HCT116 (cell line): Measurements from ENCODE around the gene LRRC4C. TPM values are rescaled to one million over a fixed set of nuclear protein-coding genes. Genes with fewer than 3 reads are reported as not detected.

Source experiments
- ATAC-seq: fragments of 200-7000 bp; cut with Tn5 transposase; 2 replicates; pipeline ENCODE4 v1.9.1; 2020; ENCODE audit warnings: mild to moderate bottlenecking, moderate library complexity
- BruUV-seq: library from RNA; stranded (reverse); fragments of 400-500 nt; replicated peaks from 2 replicates; lab custom pipeline; 2021; lab: Mats Ljungman, UMichigan
- CTCF ChIA-PET: fragments of 300-600 bp; sonication (Branson Sonifier 250); formaldehyde crosslinking; loops from one replicate; lab custom pipeline; 2021; ENCODE audit warnings: antibody characterized with exemption; lab: Charles Lee
- POLR2A ChIA-PET: fragments of 300-600, 350-600 bp; sonication (Branson Sonifier 250); formaldehyde crosslinking; loops from one replicate; lab custom pipeline; 2021; ENCODE audit warnings: antibody characterized with exemption; lab: Charles Lee
- RAD21 ChIA-PET, 2 experiments: fragments of 300-600 bp; sonication (Branson Sonifier 250); formaldehyde crosslinking; loops; one replicate each; lab custom pipeline; 2023; ENCODE audit warnings: low total read pairs in 2 of 2; ENCODE audit not compliant: uncharacterized antibody in 2 of 2, unreplicated experiment in 2 of 2, low non-redundant PET in 1 of 2; lab: Charles Lee
- DNase-seq: peaks from one replicate; pipeline ENCODE4 v3.0.0-alpha.2; 2010; ENCODE audit warnings: low read depth, low spot score
- H2AFZ ChIP-seq: fragments of 200-600 bp; shearing (Covaris generic), sonication (generic); 2 replicates; pipeline ENCODE4 v1.6.1; 2017; ENCODE audit warnings: low read depth, mixed run types, mixed read lengths, antibody characterized with exemption, low read length; ENCODE audit not compliant: poor library complexity, severe bottlenecking
- H3K27ac ChIP-seq: 2 replicates; pipeline ENCODE4 v1.5.1; 2012; ENCODE audit warnings: low read depth, low read length
- H3K27me3 ChIP-seq: fragments of 200-600 bp; sonication (generic); 2 replicates; pipeline ENCODE4 v1.6.1; 2016; ENCODE audit warnings: mixed run types, low read length, mixed read lengths; ENCODE audit not compliant: insufficient read depth
- H3K36me3 ChIP-seq, 2 experiments: fragments of 200-500 bp in 1 of 2; fragments of 200-600 bp in 1 of 2; sonication (Bioruptor generic) in 1 of 2; sonication (generic) in 1 of 2; 2 replicates each; pipeline versions ENCODE4 v1.5.1 to v1.6.1; 2014 to 2016; ENCODE audit warnings: low read length in 2 of 2, inconsistent platforms in 1 of 2, mixed read lengths in 1 of 2, mixed run types in 1 of 2; ENCODE audit not compliant: insufficient read depth in 2 of 2, control insufficient read depth in 1 of 2
- H3K4me1 ChIP-seq, 2 experiments: fragments of 200-600 bp in 1 of 2; sonication (generic) in 1 of 2; 2 replicates each; pipeline versions ENCODE4 v1.5.1 to v1.6.1; 2012 to 2017; ENCODE audit warnings: low read length in 2 of 2, inconsistent platforms in 1 of 2, mild to moderate bottlenecking in 1 of 2, mixed read lengths in 1 of 2, mixed run types in 1 of 2, moderate library complexity in 1 of 2; ENCODE audit not compliant: insufficient read depth in 2 of 2, control insufficient read depth in 1 of 2
- H3K4me2 ChIP-seq: fragments of 200-600 bp; sonication (generic); 2 replicates; pipeline ENCODE4 v1.6.1; 2017; ENCODE audit warnings: mixed run types, low read length, mixed read lengths
- H3K4me3 ChIP-seq, 2 experiments: fragments of 200-600 bp in 1 of 2; sonication (generic) in 1 of 2; replicated peaks in 1 of 2; 2 replicates each; pipeline ENCODE4 v1.5.1; 2011 to 2016; ENCODE audit warnings: low read length in 2 of 2, control low read depth in 1 of 2, low read depth in 1 of 2, mild to moderate bottlenecking in 1 of 2, mixed read lengths in 1 of 2, mixed run types in 1 of 2
- H3K79me2 ChIP-seq: fragments of 200-600 bp; sonication (generic); 2 replicates; pipeline ENCODE4 v1.6.1; 2017; ENCODE audit warnings: mild to moderate bottlenecking, mixed run types, low read length, moderate library complexity, mixed read lengths; ENCODE audit not compliant: insufficient read depth
- H3K9ac ChIP-seq: fragments of 200-600 bp; sonication (generic); 2 replicates; pipeline ENCODE4 v1.6.1; 2016; ENCODE audit warnings: low read length, mixed read lengths
- H3K9me2 ChIP-seq: fragments of 200-600 bp; sonication (generic), shearing (Covaris generic); 2 replicates; pipeline ENCODE4 v1.6.1; 2017; ENCODE audit warnings: mixed run types, mild to moderate bottlenecking, moderate library complexity; ENCODE audit not compliant: insufficient read depth
- H3K9me3 ChIP-seq, 2 experiments: fragments of 200-500 bp in 1 of 2; fragments of 200-600 bp in 1 of 2; sonication (Bioruptor generic) in 1 of 2; sonication (generic) in 1 of 2; 2 replicates each; pipeline ENCODE4 v1.6.1; 2014 to 2017; ENCODE audit warnings: low read length in 2 of 2, mixed read lengths in 2 of 2, inconsistent platforms in 1 of 2, low read depth in 1 of 2, mild to moderate bottlenecking in 1 of 2, mixed run types in 1 of 2, moderate library complexity in 1 of 2; ENCODE audit not compliant: control insufficient read depth in 1 of 2, insufficient read depth in 1 of 2
- H4K20me1 ChIP-seq: fragments of 200-600 bp; sonication (generic), shearing (Covaris generic); 2 replicates; pipeline ENCODE4 v1.6.1; 2017; ENCODE audit warnings: mixed run types, mild to moderate bottlenecking, moderate library complexity; ENCODE audit not compliant: insufficient read depth
- CEBPB ChIP-seq: IDR thresholded peaks from 2 replicates; pipeline ENCODE4 v1.6.1; 2012; ENCODE audit warnings: low read depth
- ELF1 ChIP-seq: IDR thresholded peaks from 2 replicates; pipeline ENCODE4 v1.6.1; 2012; ENCODE audit warnings: low read depth, borderline replicate concordance
- MAX ChIP-seq: IDR thresholded peaks from 2 replicates; pipeline ENCODE4 v1.6.1; 2012
- TCF7L2 ChIP-seq: IDR thresholded peaks from 2 replicates; pipeline ENCODE4 v1.7.0; 2011; ENCODE audit warnings: borderline replicate concordance, inconsistent platforms; ENCODE audit not compliant: insufficient read depth, insufficient read length; ENCODE audit errors: extremely low read depth
- YY1 ChIP-seq: IDR thresholded peaks from 2 replicates; pipeline ENCODE4 v1.6.1; 2011; ENCODE audit warnings: low read length, low read depth, moderate library complexity, mild to moderate bottlenecking; ENCODE audit not compliant: insufficient replicate concordance; ENCODE audit errors: extremely low read depth
- ZBTB33 ChIP-seq: IDR thresholded peaks from 2 replicates; pipeline ENCODE4 v1.6.1; 2011; ENCODE audit warnings: mild to moderate bottlenecking, low read length, moderate library complexity; ENCODE audit not compliant: insufficient replicate concordance; ENCODE audit errors: extremely low read depth
- intact Hi-C: fragments of 100-400 bp; cut with micrococcal nuclease; formaldehyde crosslinking; loops from 2 replicates; pipeline ENCODE4 v1.10.0; 2022
- total RNA-seq: library from RNA; stranded (reverse); gene quantifications from one replicate; pipeline ENCODE4 v1.2.1, GENCODE V29; 2021; ENCODE audit not compliant: unreplicated experiment
- TF ChIP-seq, protein P1 (sequence below): IDR thresholded peaks from 2 replicates; pipeline ENCODE4 v1.6.1; 2012; ENCODE audit warnings: low read depth
- TF ChIP-seq, protein P2 (sequence below), 3 experiments: fragments of 200-600 bp in 1 of 3; sonication (generic) in 1 of 3; IDR thresholded peaks in 2 of 3; conservative IDR thresholded peaks in 1 of 3; 2 replicates each; pipeline ENCODE4 v1.5.1; 2012 to 2017; ENCODE audit warnings: low read depth in 2 of 3, low read length in 2 of 3, antibody characterized with exemption in 1 of 3, borderline replicate concordance in 1 of 3, control low read depth in 1 of 3, mild to moderate bottlenecking in 1 of 3, mixed read lengths in 1 of 3, mixed run types in 1 of 3, moderate library complexity in 1 of 3; ENCODE audit not compliant: insufficient read depth in 1 of 3

Gene LRRC4C
- total RNA-seq, 1 experiment from 2014 or later: not detected

DNA sequence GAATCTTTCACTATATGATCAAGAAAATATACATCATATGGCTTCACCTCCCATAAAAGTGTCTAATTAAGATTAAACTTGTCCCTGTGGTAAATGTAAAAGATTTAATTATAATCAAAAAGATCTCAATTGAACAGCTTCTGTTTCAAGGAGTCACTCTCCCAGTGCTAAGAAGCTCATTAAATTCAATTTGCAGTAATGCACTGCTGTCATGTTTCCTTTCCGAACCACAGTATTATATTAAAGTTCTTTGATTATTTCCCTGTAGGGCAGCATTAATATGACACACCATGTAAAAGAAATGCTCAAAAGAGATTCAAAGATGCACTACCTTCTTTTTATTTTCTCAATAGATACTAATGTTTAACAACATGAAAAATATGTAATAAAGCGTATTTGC lies 758.4 kb downstream of the LRRC4C start:
- peaks cover 5 to 16% of the 10 kb centered on the region in 2 experiments; a peak in 2 of 4 replicates for H3K9me3 ChIP-seq
- H2AFZ ChIP-seq: no peak overlapping the region
- intact Hi-C loops: no loop called here
- DNase-seq (no peak), ATAC-seq (no peak)
- no peak overlapping the region for H3K4me2 ChIP-seq
- CTCF ChIA-PET: no interaction called here
- no peak overlapping the region for H3K4me3 ChIP-seq
- H4K20me1 ChIP-seq: no peaks in the 10 kb centered on the region
- H3K27ac ChIP-seq: no peak overlapping the region
- no peaks in the 10 kb centered on the region for H3K9me2 ChIP-seq
- POLR2A ChIA-PET: no interaction called here
- H3K4me1 ChIP-seq: no peaks in the 10 kb centered on the region
- BruUV-seq: no TSS peak
- RAD21 ChIA-PET: no interaction called here
- H3K27me3 ChIP-seq: no peaks in the 10 kb centered on the region
- TF ChIP-seq ZBTB33: no peak
- TF ChIP-seq, protein P1, sequence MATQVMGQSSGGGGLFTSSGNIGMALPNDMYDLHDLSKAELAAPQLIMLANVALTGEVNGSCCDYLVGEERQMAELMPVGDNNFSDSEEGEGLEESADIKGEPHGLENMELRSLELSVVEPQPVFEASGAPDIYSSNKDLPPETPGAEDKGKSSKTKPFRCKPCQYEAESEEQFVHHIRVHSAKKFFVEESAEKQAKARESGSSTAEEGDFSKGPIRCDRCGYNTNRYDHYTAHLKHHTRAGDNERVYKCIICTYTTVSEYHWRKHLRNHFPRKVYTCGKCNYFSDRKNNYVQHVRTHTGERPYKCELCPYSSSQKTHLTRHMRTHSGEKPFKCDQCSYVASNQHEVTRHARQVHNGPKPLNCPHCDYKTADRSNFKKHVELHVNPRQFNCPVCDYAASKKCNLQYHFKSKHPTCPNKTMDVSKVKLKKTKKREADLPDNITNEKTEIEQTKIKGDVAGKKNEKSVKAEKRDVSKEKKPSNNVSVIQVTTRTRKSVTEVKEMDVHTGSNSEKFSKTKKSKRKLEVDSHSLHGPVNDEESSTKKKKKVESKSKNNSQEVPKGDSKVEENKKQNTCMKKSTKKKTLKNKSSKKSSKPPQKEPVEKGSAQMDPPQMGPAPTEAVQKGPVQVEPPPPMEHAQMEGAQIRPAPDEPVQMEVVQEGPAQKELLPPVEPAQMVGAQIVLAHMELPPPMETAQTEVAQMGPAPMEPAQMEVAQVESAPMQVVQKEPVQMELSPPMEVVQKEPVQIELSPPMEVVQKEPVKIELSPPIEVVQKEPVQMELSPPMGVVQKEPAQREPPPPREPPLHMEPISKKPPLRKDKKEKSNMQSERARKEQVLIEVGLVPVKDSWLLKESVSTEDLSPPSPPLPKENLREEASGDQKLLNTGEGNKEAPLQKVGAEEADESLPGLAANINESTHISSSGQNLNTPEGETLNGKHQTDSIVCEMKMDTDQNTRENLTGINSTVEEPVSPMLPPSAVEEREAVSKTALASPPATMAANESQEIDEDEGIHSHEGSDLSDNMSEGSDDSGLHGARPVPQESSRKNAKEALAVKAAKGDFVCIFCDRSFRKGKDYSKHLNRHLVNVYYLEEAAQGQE: no peak
- no peak for TF ChIP-seq ELF1
- TF ChIP-seq TCF7L2: no peak
- TF ChIP-seq, protein P2, sequence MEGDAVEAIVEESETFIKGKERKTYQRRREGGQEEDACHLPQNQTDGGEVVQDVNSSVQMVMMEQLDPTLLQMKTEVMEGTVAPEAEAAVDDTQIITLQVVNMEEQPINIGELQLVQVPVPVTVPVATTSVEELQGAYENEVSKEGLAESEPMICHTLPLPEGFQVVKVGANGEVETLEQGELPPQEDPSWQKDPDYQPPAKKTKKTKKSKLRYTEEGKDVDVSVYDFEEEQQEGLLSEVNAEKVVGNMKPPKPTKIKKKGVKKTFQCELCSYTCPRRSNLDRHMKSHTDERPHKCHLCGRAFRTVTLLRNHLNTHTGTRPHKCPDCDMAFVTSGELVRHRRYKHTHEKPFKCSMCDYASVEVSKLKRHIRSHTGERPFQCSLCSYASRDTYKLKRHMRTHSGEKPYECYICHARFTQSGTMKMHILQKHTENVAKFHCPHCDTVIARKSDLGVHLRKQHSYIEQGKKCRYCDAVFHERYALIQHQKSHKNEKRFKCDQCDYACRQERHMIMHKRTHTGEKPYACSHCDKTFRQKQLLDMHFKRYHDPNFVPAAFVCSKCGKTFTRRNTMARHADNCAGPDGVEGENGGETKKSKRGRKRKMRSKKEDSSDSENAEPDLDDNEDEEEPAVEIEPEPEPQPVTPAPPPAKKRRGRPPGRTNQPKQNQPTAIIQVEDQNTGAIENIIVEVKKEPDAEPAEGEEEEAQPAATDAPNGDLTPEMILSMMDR (IDR thresholded peaks at IDR 0.05 in 2 of 3, conservative IDR thresholded peaks at IDR 0.05 in 1 of 3; ENCODE audit: borderline replicate concordance in 1 of 3, insufficient read depth in 1 of 3, low read depth in 2 of 3, low read length in 2 of 3): no peak
- no peak for TF ChIP-seq YY1
- no peak for TF ChIP-seq MAX
- TF ChIP-seq CEBPB: no peak
- H3K9ac ChIP-seq: no peak overlapping the region
- no peaks in the 10 kb centered on the region for H3K36me3 ChIP-seq
- no peaks in the 10 kb centered on the region for H3K79me2 ChIP-seq
